HG03439 (cell line): ENCODE measurements around the gene PEX10.

ENCODE experiments used
- ATAC-seq: cut with Tn5 transposase; IDR thresholded peaks from one replicate; pipeline ENCODE4 v1.9.1; 2021; ENCODE audit warnings: mild to moderate bottlenecking, moderate library complexity; ENCODE audit not compliant: unreplicated experiment

PEX10 gene

GRCh38 chr1:2426540-2426939, 14.2 kb upstream of the PEX10 start:
- no peak for ATAC-seq

- ATAC-seq, result no peak
Measured at GRCh38 chr1:2425892-2426291, 13.5 kb upstream of the PEX10 start.

- no peak for ATAC-seq
Measured at GRCh38 chr1:2422523-2422922, 10.2 kb upstream of the PEX10 start.

GRCh38 chr1:2419416-2419815, 7.1 kb upstream of the PEX10 start:
- no peak for ATAC-seq

GRCh38 chr1:2418791-2419320, 6.5 kb upstream of the PEX10 start:
- no peak for ATAC-seq

- no peak for ATAC-seq
Measured at GRCh38 chr1:2417833-2418225, 5.5 kb upstream of the PEX10 start.

- no peak for ATAC-seq
Measured at GRCh38 chr1:2417083-2417832, 4.9 kb upstream of the PEX10 start.

- ATAC-seq, result no peak
Measured at GRCh38 chr1:2416403-2416802, 4.0 kb upstream of the PEX10 start.

GRCh38 chr1:2415801-2416208, 3.4 kb upstream of the PEX10 start:
- no peak for ATAC-seq

DNA sequence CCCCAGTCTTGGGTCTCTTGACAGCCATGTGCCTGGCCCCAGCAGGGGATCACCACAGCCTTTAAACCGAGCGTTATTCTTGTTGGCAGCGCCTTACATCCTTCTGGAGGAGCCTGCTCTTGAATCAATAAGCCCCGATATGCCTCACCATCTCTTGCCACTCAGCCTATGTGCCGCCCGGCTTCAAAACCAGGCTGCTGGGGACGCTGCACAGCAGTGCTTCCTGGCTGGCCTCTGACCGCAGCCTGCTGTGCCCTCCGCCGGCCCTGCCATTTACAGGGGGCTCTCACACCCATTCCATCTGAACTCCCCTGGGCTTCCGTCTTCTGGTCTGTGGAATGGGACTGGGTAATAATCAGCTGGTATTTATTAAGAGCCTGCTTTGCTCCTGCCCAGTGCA, 3.0 kb upstream of the PEX10 start:
- ATAC-seq, result no peak

DNA sequence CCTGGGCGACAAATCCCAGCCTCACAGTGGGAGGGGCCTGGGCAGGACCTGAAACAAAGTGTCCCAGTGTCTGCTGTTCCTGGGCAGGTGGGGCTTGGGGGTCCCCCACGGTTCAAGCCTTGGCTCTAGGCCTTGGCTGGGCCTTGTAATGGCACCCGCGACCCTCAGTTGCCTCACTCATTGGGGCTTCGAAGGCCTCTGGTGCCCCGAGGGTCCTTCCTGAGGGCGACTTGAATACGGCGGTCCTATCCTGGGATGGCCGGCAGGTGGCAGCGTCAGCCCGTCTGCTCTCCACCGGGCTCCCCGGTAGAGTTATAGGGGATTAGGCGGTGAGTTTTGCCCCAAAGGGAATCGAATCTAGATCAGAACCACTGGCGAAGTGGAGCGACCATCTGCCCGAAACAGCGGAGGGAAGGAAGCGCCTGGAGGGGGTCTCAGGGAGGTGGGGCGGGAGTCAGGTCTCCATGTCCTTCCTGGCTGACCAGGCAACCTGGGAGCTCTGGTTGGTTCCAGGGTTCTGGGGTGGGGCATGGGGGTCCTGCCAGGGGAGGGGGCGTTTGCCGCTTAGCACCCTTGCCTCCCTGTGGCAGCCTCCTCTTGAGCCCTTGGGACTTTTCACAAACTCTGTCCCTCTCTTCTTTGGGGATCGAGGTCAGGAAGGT, 2.1 kb upstream of the PEX10 start:
- no peak for ATAC-seq

DNA sequence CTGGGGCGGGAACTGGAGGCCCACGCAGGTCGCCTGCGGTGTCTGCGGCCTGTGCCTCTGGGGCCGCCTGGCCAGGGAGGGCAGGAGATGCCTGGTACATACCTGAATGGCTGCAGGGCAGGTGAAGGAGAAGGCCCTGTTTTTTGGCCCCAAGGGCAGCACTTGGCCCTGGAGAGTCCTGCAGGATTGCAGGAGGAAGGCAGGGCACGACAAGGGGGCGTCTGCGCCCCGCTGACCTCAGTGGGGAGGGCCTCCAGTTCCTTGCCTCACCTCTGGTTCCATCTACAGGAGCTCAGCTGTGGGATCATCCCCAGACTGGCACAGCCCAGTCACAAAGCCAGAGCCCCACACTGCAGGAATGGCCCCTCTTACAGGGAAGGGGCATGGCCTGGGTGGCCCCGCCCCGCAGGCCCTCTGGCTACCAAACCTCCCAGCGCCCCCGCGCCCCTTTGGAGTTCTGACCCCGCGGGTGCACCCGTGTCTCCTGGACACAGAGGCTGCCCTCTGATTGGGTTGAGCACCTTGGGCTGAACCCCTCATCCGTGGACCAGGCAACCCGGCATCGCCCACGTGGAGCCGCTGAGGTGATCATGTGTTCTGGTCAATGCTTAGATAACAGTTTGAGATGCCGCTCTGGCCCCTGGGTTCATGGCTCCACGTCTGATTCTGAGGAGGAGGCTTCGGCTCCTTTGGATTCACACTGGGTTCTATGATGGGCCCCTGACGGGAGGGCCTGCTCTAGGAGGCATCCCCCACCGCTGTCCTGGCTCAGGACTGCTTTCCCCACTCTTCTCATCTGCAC, 1.3 kb upstream of the PEX10 start:
- ATAC-seq, result no peak

- ATAC-seq, result peak; percentile 17
Measured at GRCh38 chr1:2412773-2413494, 570 bp upstream of the PEX10 start.

GRCh38 chr1:2411801-2412394, 466 bp downstream of the PEX10 start:
- ATAC-seq, result peak; percentile 28

GRCh38 chr1:2409745-2410144, 2.6 kb downstream of the PEX10 start:
- ATAC-seq, result no peak

- ATAC-seq, result no peak
Measured at GRCh38 chr1:2408859-2409276, 3.5 kb downstream of the PEX10 start.

GRCh38 chr1:2408456-2408855, 3.9 kb downstream of the PEX10 start:
- no peak for ATAC-seq

DNA sequence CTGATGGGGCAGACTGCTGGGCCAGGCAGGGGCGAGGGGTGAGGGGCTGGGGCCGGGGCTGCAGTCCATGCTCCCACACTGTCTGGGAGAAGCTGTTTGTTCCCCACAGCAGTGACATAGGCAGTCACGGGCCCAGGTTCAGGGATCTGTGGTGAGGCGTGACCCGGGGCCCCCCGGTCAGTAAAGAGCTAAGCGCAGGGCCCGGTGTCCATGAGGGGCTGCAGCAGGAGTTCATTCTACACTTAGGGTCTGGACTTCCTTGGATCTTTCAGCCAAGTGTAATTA, 4.4 kb downstream of the PEX10 start:
- no peak for ATAC-seq

DNA sequence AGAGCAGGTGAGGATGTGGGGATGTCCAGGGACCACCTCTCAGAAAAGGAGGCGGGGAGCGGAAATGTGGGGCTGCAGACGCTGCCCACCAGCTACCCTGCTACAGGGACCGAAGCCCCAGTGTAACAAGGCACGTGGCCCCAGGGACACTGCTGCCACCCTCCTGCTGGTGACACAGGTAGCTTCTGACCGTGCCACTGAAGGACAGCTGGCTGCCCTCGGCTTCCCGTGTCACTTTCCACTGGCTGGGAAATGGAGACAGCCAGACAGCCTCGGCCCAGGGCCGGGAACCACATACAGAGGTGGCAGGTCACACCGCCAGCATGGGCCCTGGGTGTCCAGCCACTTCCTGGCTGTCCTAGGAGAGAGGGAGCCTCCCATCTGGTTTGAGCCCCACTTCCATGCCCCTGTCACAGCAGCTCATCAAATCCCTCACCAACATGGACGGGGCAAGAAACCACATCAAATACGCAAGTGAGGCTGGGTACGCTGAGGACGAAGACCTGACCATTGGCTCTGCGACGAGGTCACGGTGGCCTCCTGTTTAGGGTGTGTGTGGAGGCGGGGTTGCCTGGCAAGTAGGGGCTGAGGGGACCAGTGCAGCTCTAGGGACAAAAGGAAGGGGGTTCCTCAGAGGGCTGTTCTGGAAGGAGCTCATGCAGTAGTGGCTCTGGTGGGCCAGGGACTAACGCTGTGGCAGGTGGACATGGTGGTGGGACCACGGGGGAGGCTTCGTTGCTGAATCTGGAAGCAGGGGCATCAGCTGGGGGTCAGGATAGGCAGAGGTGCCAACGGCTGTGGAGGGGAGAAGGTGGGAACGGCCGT, 5.0 kb downstream of the PEX10 start:
- ATAC-seq, result no peak
